ENCODE measurements around the gene ALPG.
"Not testable (repeated sequence)": the region's sequence is repeated elsewhere in the genome, so short reads cannot be mapped to it uniquely, and the experiment has no call there.

ALPG gene

GRCh38 chr2:232406556-232407310, at the start of gene ALPG:
Gene ALPG (plus strand): TSS chr2:232406844. CDS start chr2:232406895, 51 bp downstream.
- no peak within 1 kb of the TSS for H3K27ac ChIP-seq

DNA sequence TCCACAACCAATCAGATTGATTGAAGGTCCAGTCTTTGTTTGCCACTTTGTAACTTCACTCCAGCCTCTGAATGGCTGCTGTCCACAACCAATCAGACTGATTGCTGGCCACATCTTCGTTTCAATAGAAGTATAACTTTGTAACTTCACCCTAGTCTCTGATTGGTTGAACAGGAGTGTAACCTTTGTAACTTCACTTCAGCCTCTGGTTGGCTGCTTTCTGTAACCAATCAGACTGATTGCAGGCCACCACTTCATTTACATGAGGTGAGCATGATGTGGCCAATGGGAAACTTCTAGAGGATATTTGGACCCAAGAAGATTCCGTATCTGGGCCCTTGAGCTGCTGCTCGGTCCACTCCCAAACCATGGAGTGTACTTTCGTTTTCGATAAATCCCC, 45.0 kb upstream of the ALPG start:
- DNase-seq (ENCODE audit: low read depth, low spot score): no peak

More at GRCh38 chr2:232406556-232407310, at the start of gene ALPG:
- DNase-seq (ENCODE audit: low read depth, low spot score): no peak

DNA sequence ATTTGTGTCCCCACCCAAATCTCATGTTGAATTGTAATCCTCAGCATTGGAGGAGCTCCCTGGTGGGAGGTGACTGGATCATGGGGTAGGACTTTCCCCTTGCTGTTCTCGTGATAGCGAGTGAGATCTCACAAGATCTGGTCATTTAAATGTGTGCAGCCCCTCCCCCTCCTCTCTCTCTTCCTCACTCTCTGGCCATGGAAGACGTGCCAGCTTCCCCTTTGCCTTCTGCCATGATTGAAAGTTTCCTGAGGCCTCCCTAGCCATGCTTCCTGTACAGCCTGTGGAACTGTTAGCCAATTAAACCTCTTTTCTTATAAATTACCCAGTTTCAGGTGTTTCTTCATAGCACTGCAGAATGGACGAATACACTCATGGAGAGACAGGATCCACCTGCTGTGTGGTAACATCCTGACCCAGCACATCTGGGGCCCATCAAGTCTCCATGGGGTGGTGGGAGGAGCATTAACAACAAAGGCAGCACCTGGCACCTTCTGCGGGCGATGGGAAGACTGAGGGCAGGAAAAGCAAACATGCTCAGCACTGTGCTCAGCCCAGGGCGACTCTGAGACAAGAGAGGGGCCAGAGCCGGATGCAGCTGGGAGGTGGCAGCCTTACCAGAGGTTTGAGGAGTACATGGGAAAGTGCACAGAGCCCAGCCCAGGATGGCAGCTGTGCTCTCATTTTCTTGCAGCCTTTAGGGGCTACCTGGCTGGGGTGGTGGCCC, 44.3 kb upstream of the ALPG start:
- H3K27ac ChIP-seq: no peak overlapping the region
- no peak for DNase-seq (ENCODE audit: low read depth, low spot score)

More for the DNA sequence above, 45.0 kb upstream of the ALPG start:
- no peak overlapping the region for H3K27ac ChIP-seq

DNA sequence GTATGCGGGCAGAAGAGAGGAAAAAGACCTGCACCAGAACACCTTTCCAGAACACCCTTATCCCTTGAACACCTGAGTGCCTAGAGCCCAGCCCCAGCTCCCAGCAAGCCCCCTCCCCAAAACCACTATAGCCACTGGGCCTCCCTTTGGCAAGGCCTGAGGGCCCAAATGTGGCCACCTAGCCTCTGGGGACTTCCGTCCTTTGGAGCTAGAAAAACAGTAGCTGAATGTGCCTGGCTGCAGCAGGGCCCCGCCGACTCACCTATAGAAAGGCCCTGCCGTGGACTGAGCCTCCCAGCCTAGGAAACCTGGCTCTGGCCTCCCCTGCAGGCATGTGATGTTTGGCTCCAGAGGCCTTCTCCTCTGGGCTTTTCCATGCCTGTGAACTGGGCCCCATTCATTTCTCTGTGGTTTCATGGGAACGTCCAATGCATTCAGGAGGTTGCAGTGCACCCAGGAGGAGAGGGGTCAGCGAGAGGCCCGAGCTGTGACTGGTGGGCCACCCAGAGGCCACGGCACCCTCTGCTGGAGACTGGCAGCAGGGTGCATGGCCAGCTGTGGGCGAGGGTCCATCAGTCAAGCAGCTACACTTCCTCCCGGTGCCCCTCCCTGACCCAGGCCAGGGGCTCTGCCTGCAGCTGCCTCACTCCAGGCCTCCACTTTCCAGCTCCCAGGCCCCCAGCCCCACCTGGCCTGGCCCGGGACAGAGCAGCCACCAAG, 43.4 kb upstream of the ALPG start:
- not testable (repeated sequence) for DNase-seq (ENCODE audit: low read depth, low spot score); H3K27ac ChIP-seq

DNA sequence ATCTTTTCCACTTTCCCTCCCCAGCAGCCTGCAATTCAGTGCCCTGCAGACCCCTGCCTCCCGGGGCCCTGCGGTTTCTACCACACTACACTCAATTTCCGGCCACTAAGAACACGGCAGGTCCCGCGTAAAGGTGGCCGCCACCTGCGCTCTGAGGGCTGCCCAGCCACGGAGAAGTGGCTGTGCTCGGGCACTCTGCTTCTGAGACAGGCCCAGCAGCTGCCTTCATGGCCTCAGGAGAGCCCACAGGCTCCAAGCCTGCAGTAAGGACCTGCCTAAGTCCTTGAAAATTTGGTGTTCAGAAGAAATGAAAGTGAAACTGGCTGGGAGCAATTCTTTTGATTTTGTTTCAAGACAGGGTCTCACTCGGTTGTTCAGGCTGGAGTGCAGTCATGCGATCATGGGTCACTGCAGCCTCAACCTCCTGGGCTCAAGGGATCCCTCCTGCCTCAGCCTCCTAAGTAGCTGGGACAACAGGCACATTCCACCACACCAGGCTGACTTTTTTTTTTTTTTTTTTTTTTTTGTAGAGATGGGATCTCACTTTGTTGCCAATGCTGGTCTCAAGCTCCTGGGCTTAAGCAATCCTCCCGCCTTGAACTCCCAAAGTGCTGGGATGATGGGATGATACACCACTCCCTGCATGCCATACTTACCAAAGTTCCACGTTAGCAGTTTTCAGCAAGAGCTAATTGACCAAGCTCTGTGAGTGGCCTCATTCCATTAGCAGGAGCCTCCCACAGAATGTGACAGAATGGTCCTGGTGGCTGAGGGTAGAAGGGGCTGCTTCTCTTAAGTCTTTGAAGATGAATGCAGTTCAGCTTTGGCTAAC, 42.6 kb upstream of the ALPG start:
- H3K27ac ChIP-seq: no peak overlapping the region
- DNase-seq (ENCODE audit: low read depth, low spot score): no peak

- not testable (repeated sequence) for H3K27ac ChIP-seq; DNase-seq (ENCODE audit: low read depth, low spot score)
These were observed 41.6 kb upstream of the ALPG start for GRCh38 chr2:232364806-232365594.

GRCh38 chr2:232365621-232366321, 40.9 kb upstream of the ALPG start:
- no peak overlapping the region for H3K27ac ChIP-seq
- no peak for DNase-seq (ENCODE audit: low read depth, low spot score)

DNA sequence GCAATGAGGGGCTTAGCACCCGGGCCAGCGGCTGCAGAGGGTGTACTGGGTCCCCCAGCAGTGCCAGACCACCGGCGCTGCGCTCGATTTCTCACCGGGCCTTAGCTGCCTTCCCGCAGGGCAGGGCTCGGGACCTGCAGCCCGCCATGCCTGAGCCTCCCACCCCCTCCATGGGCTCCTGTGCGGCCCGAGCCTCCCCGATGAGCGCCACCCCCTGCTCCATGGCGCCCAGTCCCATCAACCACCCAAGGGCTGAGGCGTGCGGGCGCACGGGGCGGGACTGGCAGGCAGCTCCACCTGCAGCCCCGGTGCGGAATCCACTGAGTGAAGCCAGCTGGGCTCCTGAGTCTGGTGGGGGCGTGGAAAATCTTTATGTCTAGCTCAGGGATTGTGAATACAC, 40.2 kb upstream of the ALPG start:
- DNase-seq (ENCODE audit: low read depth, low spot score): not testable (repeated sequence)

DNA sequence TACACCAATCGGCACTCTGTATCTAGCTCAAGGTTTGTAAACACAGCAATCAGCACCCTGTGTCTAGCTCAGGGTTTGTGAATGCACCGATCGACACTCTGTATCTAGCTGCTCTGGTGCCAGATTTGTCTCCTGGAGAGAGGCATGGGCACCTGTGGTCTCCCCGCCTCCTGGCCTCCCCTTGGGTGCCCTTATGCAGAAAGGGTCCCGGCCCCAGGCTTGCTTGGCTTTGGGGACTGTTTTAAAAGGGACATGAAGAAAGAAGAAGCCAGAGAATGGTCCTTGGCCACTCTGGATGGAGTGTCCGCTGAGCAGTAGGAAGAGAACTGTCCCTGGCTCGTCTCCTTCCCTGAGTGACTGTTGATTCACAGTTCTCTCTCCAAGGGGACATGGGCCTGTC, 39.6 kb upstream of the ALPG start:
- H3K27ac ChIP-seq: no peak overlapping the region
- no peak for DNase-seq (ENCODE audit: low read depth, low spot score)

More for the DNA sequence above, 40.2 kb upstream of the ALPG start:
- not testable (repeated sequence) for H3K27ac ChIP-seq

- no peak for DNase-seq (ENCODE audit: low read depth, low spot score)
- no peak overlapping the region for H3K27ac ChIP-seq
These were observed 38.9 kb upstream of the ALPG start for GRCh38 chr2:232367591-232368233.

- DNase-seq (ENCODE audit: low read depth, low spot score): no peak
- no peak overlapping the region for H3K27ac ChIP-seq
These were observed 38.3 kb upstream of the ALPG start for GRCh38 chr2:232368311-232368731.

- no peak overlapping the region for H3K27ac ChIP-seq
- no peak for DNase-seq (ENCODE audit: low read depth, low spot score)
These were observed 37.3 kb upstream of the ALPG start for GRCh38 chr2:232369126-232369951.

DNA sequence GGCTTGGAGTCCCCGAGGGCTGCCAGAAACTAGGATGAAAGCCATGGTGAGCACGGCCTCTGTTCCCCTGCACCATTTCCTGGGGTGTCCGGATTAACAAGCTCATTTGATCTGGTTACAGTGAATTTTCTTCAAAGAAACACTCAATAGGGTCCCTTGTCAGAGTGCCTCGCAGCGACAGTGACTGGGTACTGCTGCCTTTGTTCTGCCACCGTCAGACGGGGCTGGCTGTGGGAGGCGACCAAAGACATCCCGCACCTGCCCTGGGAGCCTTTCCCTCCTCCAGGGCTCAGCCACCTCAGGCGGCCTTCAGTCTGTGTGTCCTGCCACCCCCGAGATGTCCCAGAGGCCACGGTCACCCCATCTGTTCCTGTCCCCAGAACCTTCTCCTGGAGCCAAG, 36.6 kb upstream of the ALPG start:
- not testable (repeated sequence) for DNase-seq (ENCODE audit: low read depth, low spot score); H3K27ac ChIP-seq

DNA sequence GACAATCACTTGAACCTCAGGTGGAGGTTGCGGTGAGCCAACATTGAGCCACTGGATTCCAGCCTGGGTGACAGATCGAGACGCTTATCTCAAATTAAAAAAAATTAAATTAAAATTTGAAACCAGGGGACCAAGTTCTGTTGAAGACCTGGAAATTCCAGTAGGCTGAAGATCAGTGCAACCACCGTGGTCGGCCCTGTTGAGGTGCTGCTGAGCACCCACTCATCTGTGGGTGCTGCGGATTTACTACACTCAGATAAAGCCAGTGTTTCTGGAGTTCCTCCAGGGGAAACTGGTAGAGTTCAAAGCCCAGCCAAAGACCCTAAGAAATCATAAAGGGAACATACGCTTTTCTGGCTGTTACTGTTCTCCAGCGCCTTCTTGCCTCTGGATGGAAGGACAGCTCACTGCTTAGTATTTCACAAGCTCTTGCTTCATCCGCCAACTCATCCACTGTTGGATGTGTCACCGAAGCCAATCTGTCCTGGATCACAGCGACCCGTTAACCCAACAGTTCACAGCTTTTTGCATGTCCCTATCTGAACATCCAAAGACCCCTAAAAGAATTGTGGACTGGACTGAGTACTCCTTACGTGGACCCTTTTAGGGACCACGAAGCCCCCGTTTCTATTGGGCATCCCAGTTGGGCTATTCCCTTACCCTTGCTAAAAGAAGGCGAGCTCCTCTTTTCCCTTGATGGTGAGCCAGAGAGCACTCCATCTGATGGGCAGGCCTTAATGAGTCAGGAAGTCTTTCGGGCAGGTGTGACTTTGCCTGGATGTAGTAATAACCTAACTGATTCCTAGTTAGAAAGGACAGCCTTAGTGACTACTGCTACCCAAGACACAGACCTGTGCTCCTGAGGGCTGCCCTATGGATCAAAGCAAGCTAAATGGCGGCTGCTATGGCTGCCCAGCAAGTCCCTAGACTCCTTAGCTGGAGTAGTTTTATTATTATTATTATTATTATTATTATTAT, 34.1 kb upstream of the ALPG start:
- H3K27ac ChIP-seq: no peak overlapping the region
- no peak for DNase-seq (ENCODE audit: low read depth, low spot score)

DNA sequence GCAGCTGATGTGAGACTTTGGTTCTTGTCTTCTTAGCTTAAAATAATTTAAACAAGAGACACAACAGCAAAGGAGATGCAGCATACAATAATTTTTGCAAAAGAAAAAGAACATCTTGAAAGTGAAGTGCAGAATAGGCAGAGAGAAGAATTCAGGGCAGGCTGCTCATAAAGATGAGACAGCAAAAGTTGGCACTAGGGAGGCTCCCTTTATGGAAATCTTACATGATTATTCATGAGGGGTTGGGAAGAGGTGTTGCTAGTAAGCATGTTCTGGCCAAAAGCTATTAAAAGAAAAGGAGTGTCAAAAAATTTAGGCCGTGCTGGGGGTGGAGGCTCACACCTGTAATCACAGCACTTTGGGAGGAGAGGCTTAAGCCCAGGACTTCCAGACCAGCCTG, 32.3 kb upstream of the ALPG start:
- H3K27ac ChIP-seq: no peak overlapping the region
- no peak for DNase-seq (ENCODE audit: low read depth, low spot score)

GRCh38 chr2:232375164-232375563, 31.5 kb upstream of the ALPG start:
- no peak overlapping the region for H3K27ac ChIP-seq
- DNase-seq (ENCODE audit: low read depth, low spot score): no peak
